CD4-positive, alpha-beta T cell (primary cell): Measurements from ENCODE around the gene MRPL12. TPM values are rescaled to one million over a fixed set of nuclear protein-coding genes. Genes with fewer than 3 reads are reported as not detected.

Experiments used
- ATAC-seq: fragments of 200-7000 bp; cut with Tn5 transposase; one replicate; pipeline ENCODE4 v1.10.0; 2022; ENCODE audit warnings: mild to moderate bottlenecking; ENCODE audit not compliant: poor library complexity
- CTCF ChIA-PET: fragments of 350-600 bp; sonication (Branson Sonifier 250); formaldehyde crosslinking; loops from one replicate; lab custom pipeline; 2021; ENCODE audit warnings: antibody characterized with exemption, inconsistent platforms; lab: Charles Lee
- POLR2A ChIA-PET: fragments of 350-600 bp; sonication (Branson Sonifier 250); formaldehyde crosslinking; loops from one replicate; lab custom pipeline; 2021; ENCODE audit warnings: antibody characterized with exemption, inconsistent platforms; lab: Charles Lee
- DNase-seq, 14 experiments: peaks; one replicate each; pipeline ENCODE4 v3.0.0-alpha.2; 2013 to 2020; ENCODE audit warnings: mixed read lengths in 2 of 14
- H3K27ac ChIP-seq, 2 donors: one replicate each; pipeline versions ENCODE4 v1.5.1 to v1.7.0; 2013; ENCODE audit warnings: low read length in 2 of 2, low read depth in 1 of 2, mild to moderate bottlenecking in 1 of 2
- H3K27me3 ChIP-seq, 2 experiments: 1 replicate in 1 of 2; 2 replicates in 1 of 2; pipeline versions ENCODE4 v1.6.1 to v1.7.0; 2013; ENCODE audit warnings: low read length in 2 of 2, control low read depth in 1 of 2, mild to moderate bottlenecking in 1 of 2, moderate library complexity in 1 of 2; ENCODE audit not compliant: insufficient read depth in 2 of 2, control insufficient read depth in 1 of 2
- H3K36me3 ChIP-seq: one replicate; pipeline ENCODE4 v1.6.1; 2013; ENCODE audit warnings: low read length, control low read depth; ENCODE audit not compliant: insufficient read depth
- H3K4me1 ChIP-seq: one replicate; pipeline ENCODE4 v1.6.1; 2013; ENCODE audit warnings: low read length, control low read depth; ENCODE audit not compliant: insufficient read depth
- H3K4me3 ChIP-seq: one replicate; pipeline ENCODE4 v1.5.1; 2013; ENCODE audit warnings: mild to moderate bottlenecking, low read length, moderate library complexity
- H3K9me3 ChIP-seq, 2 experiments: 1 replicate in 1 of 2; 2 replicates in 1 of 2; pipeline versions ENCODE4 v1.6.1 to v1.7.0; 2013; ENCODE audit warnings: low read length in 2 of 2, mild to moderate bottlenecking in 2 of 2, control low read depth in 1 of 2, moderate library complexity in 1 of 2; ENCODE audit not compliant: control insufficient read depth in 1 of 2, insufficient read depth in 1 of 2
- H3K27ac Mint-ChIP-seq: one replicate; pipeline ENCODE4 v1.8.0; 2020; ENCODE audit warnings: mixed read lengths
- H3K27me3 Mint-ChIP-seq: one replicate; pipeline ENCODE4 v1.8.0; 2021; ENCODE audit warnings: mixed read lengths
- H3K36me3 Mint-ChIP-seq: one replicate; pipeline ENCODE4 v1.8.0; 2021; ENCODE audit warnings: low read depth, mixed read lengths
- H3K4me1 Mint-ChIP-seq: one replicate; pipeline ENCODE4 v1.8.0; 2021; ENCODE audit warnings: low read depth, mixed read lengths
- H3K4me3 Mint-ChIP-seq: one replicate; pipeline ENCODE4 v1.8.0; 2020; ENCODE audit warnings: mild to moderate bottlenecking, mixed read lengths
- H3K9me3 Mint-ChIP-seq: one replicate; pipeline ENCODE4 v1.8.0; 2020; ENCODE audit warnings: mixed read lengths
- CTCF ChIP-seq: fragments of 200-600 bp; IDR thresholded peaks from one replicate; pipeline ENCODE4 v1.8.0; 2022; ENCODE audit warnings: antibody characterized with exemption, mild to moderate bottlenecking
- intact Hi-C, 2 experiments: fragments of 100-400 bp; cut with DNase I in 1 of 2; cut with micrococcal nuclease in 1 of 2; formaldehyde crosslinking; loops; one replicate each; pipeline versions ENCODE4 v1.15.1 to v1.9.0; 2023 to 2025; cut with DNase I, micrococcal nuclease
- total RNA-seq, 174 experiments: library from RNA in 2 of 174; stranded (reverse) in 2 of 174; gene quantifications; one replicate each; pipeline ENCODE4 v1.2.3 and lab custom pipeline; 2021 to 2026

Gene MRPL12
- total RNA-seq, 2 experiments from 2014 or later = 26.2 to 26.5 TPM

- ATAC-seq (no peak), DNase-seq (peak in 1 of 14 experiments; percentile 13)
- Histone ChIP-seq H3K4me3 (no peak overlapping the region), H3K9me3 (no peaks in the 10 kb centered on the region), H3K27ac (no peak overlapping the region), H3K4me1 (peaks cover 30% of the 10 kb centered on the region), H3K36me3 (no peaks in the 10 kb centered on the region), H3K27me3 (peaks cover 0 to 4% of the 10 kb centered on the region in 2 experiments)
- H3K36me3 Mint-ChIP-seq = no peaks in the 10 kb centered on the region
- intact Hi-C loops = no loop called here
- H3K27me3 Mint-ChIP-seq = peaks cover 10% of the 10 kb centered on the region
- no peaks in the 10 kb centered on the region for H3K9me3 Mint-ChIP-seq
- TF ChIP-seq CTCF = no peak
- POLR2A ChIA-PET = no interaction called here
- CTCF ChIA-PET = no interaction called here
- H3K4me3 Mint-ChIP-seq = no peak overlapping the region
- H3K4me1 Mint-ChIP-seq = peaks cover 15% of the 10 kb centered on the region
- no peak overlapping the region for H3K27ac Mint-ChIP-seq
These were observed 46.3 kb upstream of the MRPL12 start for GRCh38 chr17:81656835-81657234.

- POLR2A ChIA-PET = interaction anchor here (0.7 kb wide), 1 partner anchor 159 kb away, joined by 4 read pairs; no protein-coding TSS in a partner anchor
- Histone ChIP-seq H3K4me3 (no peak overlapping the region), H3K27me3 (no peaks in the 10 kb centered on the region), H3K27ac (no peak overlapping the region), H3K4me1 (peaks cover 39% of the 10 kb centered on the region), H3K9me3 (no peaks in the 10 kb centered on the region), H3K36me3 (peaks cover under 1% of the 10 kb centered on the region)
- H3K36me3 Mint-ChIP-seq = no peaks in the 10 kb centered on the region
- H3K4me1 Mint-ChIP-seq = peaks cover 22% of the 10 kb centered on the region
- ATAC-seq (no peak), DNase-seq (no peak)
- H3K4me3 Mint-ChIP-seq = no peak overlapping the region
- H3K27me3 Mint-ChIP-seq = no peaks in the 10 kb centered on the region
- no peaks in the 10 kb centered on the region for H3K9me3 Mint-ChIP-seq
- H3K27ac Mint-ChIP-seq = no peak overlapping the region
- CTCF ChIA-PET = interaction anchor here (0.7 kb wide), 1 partner anchor 45 kb away, joined by 4 read pairs; no protein-coding TSS in a partner anchor
- no peak for TF ChIP-seq CTCF
- intact Hi-C loops = no loop called here
These were observed 44.1 kb upstream of the MRPL12 start for GRCh38 chr17:81659038-81659437.

GRCh38 chr17:81660441-81660840, 42.7 kb upstream of the MRPL12 start:
- no peak overlapping the region for H3K4me3 Mint-ChIP-seq
- DNase-seq (no peak), ATAC-seq (no peak)
- no peaks in the 10 kb centered on the region for H3K9me3 ChIP-seq
- H3K4me3 ChIP-seq = no peak overlapping the region
- intact Hi-C loops = no loop called here
- H3K27me3 ChIP-seq = no peaks in the 10 kb centered on the region
- H3K36me3 ChIP-seq = peaks cover 12% of the 10 kb centered on the region
- peak overlapping the region; percentile 20 for H3K27ac Mint-ChIP-seq
- peaks cover 51% of the 10 kb centered on the region for H3K4me1 ChIP-seq
- no peak for TF ChIP-seq CTCF
- no peaks in the 10 kb centered on the region for H3K27me3 Mint-ChIP-seq
- ChIA-PET CTCF (no interaction called here), POLR2A (no interaction called here)
- no peaks in the 10 kb centered on the region for H3K9me3 Mint-ChIP-seq
- no peak overlapping the region for H3K27ac ChIP-seq
- peaks cover 30% of the 10 kb centered on the region for H3K4me1 Mint-ChIP-seq
- peaks cover 5% of the 10 kb centered on the region for H3K36me3 Mint-ChIP-seq
